Fibroblast of upper back skin (primary cell): ENCODE results near the gene REG1A.

ENCODE experiments used
- DNase-seq: peaks from one replicate; pipeline ENCODE4 v3.0.0-alpha.2; 2013

Gene REG1A

GRCh38 chr2:79120194-79120713 is at the start of gene REG1A:
TSS of gene REG1A (plus strand) at chr2:79120488. CDS start at chr2:79120862, 374 bp downstream.
- DNase-seq, result no peak

DNA sequence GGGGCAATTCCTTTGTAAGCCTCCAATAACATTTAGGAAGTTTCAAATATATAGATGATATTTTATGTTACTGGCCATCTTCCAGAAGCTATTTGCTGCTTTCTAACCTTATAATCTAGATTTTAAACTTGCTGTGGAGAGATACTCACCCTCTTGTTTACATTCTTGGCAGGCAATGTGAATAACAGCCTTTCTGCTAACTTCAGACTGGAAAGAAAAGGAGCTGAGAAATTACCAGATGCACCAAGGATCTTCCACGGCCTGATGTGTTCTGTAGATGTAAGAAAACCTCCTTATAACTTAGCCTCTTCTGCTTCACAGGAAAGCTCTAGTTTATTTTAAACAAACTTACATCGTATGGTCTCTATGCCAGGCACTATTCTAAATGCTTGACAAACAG is 49.2 kb upstream of the REG1A start:
- no peak for DNase-seq

DNA sequence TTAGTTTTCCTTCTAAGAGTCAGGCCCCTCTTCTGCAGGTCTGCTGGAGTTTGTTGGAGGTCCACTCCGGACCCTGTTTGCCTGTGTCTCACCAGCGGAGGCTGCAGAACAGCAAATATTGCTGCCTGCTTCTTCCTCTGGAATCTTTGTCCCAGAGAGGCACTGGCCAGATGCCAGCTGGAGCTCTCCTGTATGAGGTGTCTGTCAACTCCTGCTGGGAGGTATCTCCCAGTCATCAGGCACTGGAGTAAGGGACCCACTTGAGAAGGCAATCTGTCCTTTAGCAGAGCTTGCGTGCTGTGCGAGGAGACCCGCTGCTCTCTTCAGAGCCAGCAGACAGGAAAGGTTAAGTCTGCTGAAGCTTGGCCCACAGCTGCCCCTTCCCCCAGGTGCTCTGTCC is 37.3 kb upstream of the REG1A start:
- no peak for DNase-seq

DNA sequence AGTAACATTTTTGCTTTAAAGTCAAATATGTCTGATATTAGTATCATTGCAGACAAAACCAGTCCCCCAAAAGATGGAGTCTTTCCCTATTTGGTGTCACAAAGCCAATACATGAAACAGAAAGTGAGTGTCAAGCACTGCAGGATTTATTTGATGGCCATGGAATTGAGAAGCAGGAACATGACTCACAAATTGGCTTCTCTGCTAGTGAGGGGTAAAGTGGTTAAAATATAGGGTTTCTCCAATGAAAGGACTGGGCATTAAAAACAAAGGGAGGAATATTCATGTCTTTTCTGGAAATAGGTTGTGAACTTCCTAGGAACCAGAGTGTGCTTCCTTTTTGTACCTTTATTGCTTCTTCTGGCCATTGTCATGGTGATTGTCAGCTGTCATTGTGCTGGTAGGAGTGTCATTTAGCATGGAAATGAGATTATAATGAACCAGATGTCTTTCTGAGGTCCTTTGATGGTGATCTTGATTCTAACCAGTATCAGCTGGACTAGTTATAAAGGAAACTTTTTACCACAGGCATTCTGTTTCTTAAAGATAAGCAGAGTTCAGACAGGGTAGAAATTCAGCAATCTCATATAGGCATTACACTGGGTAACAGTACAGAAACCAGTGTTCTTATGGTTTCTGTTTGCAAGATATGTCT is 36.6 kb upstream of the REG1A start:
- no peak for DNase-seq

DNA sequence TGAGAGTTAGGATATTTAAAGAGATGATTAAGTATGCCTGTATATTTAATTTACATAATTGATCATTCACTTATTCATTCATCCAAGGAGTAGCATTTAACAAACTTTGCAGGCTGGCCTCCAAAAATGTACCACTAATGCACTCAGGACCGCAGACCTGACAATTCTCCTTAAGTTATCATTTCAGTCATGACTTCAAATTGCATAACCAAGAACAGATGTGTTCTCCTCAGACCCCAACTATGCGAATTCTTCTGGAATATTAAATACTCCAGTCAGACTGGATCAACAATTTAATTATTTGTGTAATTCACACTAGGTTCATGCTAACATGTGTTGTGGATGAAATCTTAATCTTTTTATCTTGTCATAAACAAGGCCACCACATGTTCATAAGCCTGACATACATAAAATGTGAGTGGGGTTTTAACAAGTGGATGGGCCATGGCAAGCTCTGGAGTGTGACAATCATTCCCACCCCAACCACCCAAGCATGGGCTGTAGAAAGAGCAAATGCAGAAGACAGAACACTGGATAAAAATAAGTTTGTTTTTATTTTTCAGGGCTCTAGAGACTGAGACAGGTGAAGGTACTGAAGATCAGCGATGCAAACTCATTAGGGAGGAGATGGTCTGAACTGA is 35.7 kb upstream of the REG1A start:
- DNase-seq, result no peak

DNA sequence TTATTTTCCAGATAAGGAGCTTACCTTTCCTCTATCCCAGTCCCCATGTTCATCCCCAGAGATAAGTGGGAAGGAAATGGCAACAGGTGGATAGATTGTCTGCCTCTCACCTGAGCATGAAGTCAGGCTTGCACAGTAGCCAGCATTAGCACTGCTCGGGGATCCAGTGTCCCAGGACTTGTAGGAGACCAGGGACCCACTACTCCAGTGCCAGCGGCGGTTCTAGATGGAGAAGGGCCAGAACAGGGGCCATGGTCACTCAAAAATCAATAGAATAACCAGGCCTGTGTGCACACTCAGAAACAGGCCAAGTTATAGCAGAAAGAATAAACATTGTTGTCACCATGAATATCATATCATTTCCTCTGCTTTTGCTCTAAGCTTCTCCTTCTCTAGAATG is 34.9 kb upstream of the REG1A start:
- DNase-seq, result no peak

DNA sequence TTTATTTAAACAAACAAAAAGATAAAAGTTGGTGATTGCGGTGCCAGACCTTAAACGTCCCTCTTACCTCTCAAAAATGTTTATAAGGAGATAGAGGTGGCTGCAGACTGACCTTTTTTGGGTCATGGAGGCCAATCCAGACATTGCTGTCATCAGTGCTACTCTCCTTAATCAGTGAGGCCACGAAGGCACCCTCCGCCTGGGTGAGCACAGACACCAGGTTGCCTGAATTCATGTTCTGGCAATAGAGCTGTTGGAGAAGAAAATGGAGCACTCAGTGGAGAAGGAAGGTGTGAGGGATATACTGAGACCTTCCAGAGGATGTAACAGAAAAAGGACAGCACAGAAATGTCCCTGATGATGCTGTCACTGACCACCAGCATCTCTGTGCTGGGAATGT is 34.0 kb upstream of the REG1A start:
- no peak for DNase-seq

DNA sequence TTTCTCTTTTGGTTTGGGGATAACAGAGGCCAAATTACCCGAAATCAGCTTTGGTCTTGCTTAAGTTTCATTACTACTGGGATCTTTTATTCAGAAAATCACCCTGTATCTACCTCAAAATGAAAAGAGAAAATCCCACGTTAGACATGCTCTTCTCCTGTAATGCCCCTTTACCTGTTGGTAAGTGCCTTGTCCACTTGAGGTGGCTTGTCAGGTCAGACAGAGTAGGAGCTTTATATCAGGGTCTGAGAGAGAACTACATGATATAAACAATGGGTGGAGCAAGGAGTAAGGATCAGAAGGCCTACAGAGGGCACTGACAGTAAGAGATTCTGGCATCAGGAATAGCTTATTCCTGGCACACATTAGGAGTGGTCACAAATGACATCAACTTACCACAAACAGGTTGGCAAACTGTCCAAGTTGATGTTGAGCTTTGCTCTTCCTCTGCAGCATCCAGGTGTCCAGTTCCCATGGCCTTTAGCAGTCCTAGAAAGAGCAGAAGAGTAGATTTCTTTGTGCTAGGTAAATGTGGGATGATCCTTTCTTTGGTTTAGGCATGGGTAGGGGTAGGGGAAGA is 32.4 kb upstream of the REG1A start, which contains the start of gene REG1B:
Gene REG1B (minus strand): TSS at position 209 of the 580 bp plus-strand sequence. CDS start 381 bp downstream, outside the sequence.
- DNase-seq, result no peak

DNA sequence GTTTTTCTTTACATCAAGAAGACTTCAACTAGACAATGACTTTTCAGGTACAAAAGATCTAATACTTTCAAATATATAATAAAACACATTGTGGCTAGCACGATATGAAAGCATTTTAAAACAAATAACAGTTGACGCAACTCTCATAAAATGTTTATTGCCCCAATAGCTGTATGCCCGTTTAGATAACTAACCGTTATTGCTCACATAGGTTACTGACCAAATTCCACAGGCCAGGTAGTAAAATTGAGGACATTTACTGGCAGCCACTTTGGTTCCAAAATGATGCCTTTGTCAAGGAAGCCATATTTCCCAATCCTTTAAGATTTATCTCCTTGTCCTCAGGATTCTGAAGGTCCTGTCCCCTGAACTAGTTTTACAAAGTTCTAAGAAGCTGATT is 29.6 kb upstream of the REG1A start:
- DNase-seq, result no peak

DNA sequence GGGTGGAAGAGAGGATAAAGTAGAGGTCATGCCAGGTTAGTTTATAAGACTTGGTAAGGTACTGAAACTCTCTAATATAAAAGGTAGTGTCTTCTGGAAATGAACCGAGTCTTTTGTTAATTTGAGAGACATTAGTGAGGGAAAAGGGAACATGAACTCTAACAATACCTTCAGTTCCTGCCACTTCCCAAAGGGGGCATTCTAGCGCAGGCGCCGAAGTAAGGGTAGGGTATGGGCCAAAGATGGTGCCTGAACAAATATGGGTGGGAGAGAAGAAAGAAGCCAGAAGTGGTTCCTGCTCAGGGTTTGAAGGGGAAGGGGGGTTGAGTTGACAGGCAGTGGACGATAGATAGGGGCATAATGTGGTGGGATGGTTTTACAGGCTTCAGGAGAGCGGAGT is 22.4 kb upstream of the REG1A start:
- no peak for DNase-seq

DNA sequence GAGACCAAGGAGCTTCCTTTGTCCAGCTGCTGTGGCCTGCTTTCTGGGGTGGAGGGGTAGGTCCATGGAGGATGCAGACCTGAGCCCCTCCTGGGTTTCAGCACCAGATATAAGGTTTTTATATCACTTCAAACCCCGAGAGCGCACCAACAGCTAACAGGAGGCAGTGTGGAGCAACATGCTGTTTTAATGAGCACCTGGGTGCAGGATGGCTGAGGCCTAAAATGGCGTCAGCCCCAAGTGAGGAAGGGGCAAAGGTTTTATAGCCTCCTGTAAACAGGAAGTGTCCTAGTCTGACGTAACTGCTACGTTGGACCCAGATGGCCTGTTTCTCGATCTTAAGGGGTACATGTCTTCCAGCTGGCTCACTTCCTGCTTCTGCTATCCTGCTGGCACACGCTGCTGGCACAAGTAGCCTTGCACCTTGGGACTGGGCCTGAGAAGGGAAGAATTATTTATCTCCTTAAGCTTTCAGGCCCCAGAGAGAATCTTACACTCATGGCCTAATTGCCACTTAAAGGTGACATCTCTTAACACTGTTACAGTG is 21.1 kb upstream of the REG1A start:
- DNase-seq, result no peak

DNA sequence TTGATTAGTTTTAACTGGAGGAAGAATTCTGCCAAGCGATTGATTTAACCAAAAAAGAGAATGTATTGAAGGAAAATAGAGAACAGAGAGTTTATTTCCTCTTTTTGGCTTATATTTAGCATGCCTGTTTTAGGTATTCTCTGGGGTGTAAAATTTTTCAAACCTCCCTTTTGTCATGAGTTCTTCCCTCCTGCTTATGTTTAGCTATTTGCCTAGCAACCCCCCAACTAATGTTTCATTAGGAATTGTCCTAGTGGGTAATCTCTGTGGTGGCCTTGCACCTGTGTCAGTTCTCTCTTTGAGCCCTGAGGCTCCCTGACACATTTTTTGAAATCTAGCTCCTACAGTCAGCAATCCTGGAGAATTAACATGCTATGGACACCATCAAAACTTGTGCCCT is 20.0 kb upstream of the REG1A start:
- DNase-seq, result no peak

GRCh38 chr2:79101024-79101423 is 19.3 kb upstream of the REG1A start:
- DNase-seq, result no peak

GRCh38 chr2:79103214-79103613 is 17.1 kb upstream of the REG1A start:
- DNase-seq, result no peak

DNA sequence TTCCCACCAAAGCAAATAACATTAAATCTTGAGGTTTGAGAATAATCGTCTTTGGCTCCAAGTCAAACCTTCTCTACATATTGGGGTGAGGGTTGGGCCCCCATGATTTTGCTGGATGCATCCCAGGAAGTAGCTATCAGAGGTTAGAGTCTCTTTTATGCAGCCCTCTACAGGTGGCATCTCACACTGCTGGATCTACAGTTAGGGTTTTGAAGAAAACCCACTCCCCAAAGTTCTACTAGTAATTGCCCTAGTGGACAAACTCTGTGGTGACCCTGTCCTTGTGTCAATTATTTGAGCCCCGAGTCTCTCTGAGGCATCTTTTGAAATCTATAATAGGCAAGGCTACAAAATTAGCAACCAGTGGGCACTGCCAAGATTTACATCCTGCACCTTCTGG is 15.0 kb upstream of the REG1A start:
- DNase-seq, result no peak

DNA sequence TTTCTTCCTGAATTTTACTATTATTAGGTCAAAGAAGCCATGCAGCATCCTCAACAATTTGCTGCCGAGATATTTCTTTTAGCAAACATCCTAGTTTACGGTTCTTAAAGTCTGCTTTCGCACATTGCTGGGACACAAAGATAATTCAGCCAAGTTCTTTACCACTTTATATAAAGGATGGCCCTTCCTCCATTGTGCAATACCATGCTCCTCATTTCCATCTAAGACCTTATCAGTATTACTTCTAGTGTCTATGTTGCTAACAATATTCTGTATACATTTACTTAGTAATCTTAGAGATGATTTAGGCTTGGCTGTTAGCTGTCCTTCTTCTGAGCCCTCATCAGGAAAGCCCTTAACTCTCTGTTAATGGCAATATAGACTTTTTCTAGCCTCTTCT is 8.0 kb upstream of the REG1A start:
- DNase-seq, result no peak

DNA sequence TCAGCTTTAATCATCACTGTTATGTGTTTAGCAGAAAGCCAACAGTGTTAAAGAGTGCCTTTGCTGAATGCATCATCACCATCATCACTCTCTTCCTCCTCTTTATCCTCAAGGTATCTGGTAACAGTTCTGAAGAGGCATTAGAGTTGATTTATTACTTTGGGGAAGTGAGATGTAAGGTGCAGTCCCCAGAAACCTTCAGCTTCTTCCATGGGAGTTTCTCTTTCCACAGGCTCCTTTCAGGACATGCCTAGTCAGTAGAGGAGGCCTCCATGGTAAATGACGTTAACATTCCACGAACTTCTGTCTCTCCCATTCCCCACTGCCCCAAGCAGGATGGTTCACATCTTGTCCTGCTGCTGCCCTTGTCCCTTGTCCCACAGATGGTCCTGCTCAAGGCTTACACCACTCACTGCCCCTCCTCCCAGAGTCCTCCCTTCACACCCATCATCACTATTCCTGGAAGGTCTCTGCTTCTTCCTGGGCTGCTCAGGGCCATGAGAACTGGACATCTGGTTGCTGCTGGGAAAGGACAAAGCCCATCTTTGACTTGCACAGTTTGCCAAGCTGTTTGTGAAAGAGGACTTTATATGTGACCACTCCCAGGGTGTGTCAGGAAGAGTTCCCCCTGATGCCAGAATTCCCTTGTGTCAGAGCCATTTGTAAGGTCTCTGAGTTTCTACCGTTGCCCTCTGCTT is 5.3 kb upstream of the REG1A start:
- DNase-seq, result no peak

GRCh38 chr2:79116997-79117928 is 3.0 kb upstream of the REG1A start:
- no peak for DNase-seq

- no peak for DNase-seq
Observed at GRCh38 chr2:79122676-79123075, 2.4 kb downstream of the REG1A start.

- no peak for DNase-seq
Observed at GRCh38 chr2:79124907-79125720, 4.8 kb downstream of the REG1A start.

DNA sequence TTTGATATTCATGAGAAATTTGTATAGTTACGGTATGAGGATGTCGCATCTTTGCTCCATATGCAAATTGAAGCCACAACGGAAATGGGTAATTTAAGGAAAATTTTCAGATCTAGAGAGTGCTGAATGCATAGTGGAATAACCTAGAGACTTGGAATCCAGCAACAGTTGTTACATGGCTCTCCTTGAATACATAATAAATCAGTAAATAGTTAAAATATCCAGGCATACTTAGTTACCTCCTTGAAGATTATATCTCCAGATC is 5.4 kb downstream of the REG1A start:
- DNase-seq, result no peak

GRCh38 chr2:79128406-79128805 is 8.1 kb downstream of the REG1A start:
- DNase-seq, result no peak
